GM18520 (cell line): ENCODE results near the gene DPF3.

Source experiments
- ATAC-seq: cut with Tn5 transposase; IDR thresholded peaks from one replicate; pipeline ENCODE4 v1.9.1; 2021; ENCODE audit not compliant: unreplicated experiment

DPF3 gene

DNA sequence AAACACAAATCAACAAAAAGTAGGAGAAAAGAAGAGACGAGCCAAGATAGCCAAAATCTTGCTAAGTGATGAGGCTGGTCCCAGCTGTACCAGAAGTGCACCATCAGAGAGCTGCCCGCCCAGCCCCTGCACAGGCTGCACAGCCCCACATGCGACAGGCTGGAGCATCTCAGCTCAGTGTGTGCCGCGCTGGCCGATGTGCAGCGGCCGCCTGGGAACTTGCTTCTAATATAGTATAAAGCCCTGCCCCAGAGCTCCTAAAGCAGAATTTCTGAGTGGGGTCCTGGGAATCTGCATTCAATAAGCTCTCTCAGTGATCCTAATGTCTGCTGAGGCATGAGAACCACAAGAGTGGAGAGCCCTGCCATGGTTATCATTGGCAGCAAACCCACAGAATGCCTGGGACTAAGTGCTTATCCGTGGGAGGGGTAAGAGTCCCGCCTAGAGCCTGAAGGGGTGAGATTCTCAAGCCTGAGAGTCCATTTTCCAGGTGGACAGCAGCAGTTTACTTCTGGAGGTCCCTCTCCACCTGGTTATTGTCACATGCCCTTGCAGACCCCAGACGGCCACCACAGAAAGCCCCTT lies 171.6 kb downstream of the DPF3 start:
- ATAC-seq = no peak

DNA sequence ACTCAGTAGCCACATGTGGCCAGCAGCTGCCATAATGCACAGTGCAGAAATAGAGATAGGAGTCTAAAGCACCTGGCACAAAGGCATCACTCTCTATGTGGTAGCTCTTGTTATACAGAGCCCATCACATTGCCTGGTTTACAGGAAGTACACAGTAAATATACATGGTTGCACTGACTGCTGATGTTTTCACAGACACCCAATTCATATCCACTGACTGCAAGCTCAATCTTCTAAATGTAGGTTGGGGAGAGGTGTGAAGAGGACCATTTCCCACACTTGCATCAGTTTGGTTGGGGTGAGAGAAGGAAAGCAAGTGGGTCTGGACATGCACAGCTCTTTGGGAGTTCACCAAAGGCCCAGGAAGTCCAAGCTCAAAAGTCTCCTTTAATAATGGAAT lies 172.8 kb downstream of the DPF3 start:
- no peak for ATAC-seq

- ATAC-seq = peak; percentile 54
Observed at GRCh38 chr14:72717220-72717619, 176.7 kb downstream of the DPF3 start.

- ATAC-seq = no peak
Observed at GRCh38 chr14:72716476-72716875, 177.4 kb downstream of the DPF3 start.

- ATAC-seq = no peak
Observed at GRCh38 chr14:72715850-72716228, 178.1 kb downstream of the DPF3 start.

- no peak for ATAC-seq
Observed at GRCh38 chr14:72715215-72715849, 178.6 kb downstream of the DPF3 start.

- ATAC-seq = no peak
Observed at GRCh38 chr14:72714871-72715214, 179.1 kb downstream of the DPF3 start.

DNA sequence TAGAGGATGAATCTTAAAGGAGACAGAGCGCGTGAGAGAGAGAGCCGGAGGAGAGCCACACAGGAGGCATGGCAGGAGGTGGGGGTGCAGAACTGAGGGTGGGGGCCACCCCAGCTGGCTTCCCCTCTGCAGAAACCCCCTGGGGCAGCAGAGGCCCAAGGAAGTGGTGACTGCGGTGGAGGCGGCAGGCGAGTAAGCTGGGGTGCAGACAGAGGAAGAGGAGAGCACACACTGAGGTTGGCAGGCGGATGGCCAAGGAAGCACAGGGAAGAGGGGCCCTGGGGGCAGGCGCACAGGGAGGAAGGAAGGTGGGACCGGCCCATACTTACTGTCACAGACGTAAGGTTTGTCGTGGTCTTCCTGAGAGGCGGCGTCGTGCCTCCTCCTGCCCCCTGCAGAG lies 179.8 kb downstream of the DPF3 start:
- ATAC-seq = no peak

GRCh38 chr14:72711936-72712335 lies 182.0 kb downstream of the DPF3 start:
- no peak for ATAC-seq

DNA sequence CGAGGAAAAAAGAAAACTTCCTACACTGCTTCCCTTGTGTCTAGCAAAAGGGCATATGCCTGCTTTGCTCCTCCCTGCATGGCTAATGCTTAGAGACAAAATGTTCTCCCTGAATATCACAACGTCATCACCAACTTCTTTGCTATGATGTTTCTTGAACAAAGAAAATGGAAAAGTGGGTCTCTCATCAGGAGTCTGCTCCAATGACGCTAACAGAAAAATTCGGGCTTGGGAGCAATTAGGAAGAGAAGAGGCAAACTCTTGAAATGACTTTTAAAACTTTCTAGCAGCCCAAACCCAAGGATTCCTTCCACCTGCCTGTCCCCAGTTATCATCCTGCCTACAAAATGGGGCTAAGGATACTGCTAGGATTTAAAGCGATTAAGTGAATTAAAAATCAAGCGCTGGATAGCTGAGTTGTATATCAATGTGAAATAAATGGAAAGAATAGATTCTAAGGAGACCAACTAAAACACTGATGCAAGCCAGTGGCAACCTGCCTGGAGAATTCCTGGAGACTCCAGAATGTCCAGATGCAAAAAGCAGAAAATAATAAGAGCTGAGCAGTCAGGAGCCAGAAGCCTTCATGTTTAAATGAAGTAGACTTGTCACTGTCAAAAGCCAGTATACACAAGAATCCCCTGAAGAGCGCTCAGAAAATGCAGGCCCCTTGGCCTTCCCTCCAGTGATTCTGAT lies 183.8 kb downstream of the DPF3 start:
- no peak for ATAC-seq

DNA sequence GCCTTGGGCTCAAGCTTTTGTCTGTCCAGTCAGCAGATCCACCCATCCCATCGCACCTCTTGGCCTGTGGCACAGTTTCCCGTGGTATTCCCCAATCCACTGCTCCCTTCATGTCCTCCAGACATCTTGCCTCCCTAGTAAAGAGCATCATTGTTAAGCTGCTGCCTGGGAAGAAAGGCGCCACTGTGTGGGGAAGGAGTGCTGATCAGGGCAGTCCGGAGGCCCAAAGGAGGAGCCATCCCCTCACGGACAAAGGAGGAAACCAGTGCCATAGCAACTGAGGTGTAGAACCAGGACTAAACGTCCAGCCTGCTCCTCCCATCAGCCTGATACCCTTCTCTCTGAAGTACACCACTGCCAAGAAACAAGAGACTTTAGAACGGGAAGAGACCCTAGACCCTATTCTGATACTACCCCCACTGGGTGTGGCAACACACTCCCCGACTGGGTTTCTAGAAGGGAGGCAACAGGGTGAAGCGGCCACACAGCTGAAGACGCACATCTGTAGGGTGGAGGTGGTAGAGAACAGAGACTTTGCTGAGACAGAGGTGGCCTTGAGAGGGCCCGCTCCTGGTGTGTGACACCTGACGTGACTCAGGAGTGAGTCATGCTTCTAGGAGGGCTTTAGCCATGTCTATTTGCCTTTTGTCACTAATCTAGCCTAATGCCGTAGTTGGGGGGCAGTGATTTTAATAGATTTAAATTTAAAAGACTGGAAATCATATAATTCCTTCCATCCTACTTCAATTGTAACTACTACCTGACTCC lies 185.0 kb downstream of the DPF3 start:
- ATAC-seq = no peak

DNA sequence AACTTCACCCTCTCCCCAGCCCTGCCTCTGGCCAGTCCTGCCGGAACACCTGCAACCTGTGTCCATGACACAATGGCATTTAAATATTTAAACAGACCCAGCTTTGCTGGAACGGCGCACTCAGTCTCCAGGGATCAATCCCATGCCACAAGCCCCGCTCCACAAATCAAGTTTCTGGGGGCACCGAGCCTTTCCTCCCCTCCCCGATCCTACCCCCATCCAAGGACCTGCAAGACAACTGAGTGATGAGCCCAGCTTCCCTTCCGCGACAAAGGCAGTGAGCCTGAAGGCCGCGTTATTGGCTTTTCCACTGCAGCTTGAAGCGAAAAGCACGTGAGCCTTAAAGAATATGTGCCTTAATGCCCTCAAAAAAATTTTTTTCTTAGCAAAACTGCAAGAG lies 185.7 kb downstream of the DPF3 start:
- ATAC-seq = no peak

- ATAC-seq = no peak
Observed at GRCh38 chr14:72706485-72706884, 187.4 kb downstream of the DPF3 start.

DNA sequence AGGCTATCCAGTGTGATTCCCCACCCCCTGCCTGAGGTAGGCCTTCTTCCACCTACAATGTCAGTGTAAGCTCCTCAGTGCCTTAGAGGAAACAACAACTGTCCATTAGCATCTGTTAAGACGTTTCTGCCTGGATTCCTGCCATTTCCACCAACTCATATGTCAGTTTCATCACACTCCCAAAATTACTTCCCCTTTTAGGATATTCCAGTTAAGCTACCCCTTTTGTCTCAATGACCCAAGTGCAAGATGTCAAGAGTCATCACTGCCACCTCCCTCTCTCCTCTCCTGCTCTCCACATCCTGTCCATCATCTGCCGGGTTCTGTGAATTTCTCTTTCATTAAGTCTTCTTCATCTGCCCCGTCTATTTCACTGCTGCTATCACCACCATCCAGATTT lies 189.4 kb downstream of the DPF3 start:
- ATAC-seq = no peak

GRCh38 chr14:72701605-72702004 lies 192.3 kb downstream of the DPF3 start:
- ATAC-seq = no peak

DNA sequence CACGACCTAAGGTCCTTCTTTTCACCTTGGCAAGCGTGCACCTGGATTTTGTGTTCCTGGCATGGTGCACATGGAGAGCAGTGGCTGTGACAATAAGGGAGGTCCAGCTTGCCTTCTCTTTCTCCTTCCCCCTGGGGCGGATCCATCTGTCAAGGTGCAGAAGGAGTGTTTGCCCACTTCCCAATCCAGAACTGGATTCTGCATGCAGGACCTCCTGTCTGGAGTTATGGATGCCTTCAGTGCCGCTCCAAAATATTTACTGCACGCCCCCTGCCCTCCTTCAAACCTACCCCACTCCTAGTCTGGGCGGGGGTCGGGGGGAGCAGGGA lies 192.7 kb downstream of the DPF3 start:
- ATAC-seq = no peak

DNA sequence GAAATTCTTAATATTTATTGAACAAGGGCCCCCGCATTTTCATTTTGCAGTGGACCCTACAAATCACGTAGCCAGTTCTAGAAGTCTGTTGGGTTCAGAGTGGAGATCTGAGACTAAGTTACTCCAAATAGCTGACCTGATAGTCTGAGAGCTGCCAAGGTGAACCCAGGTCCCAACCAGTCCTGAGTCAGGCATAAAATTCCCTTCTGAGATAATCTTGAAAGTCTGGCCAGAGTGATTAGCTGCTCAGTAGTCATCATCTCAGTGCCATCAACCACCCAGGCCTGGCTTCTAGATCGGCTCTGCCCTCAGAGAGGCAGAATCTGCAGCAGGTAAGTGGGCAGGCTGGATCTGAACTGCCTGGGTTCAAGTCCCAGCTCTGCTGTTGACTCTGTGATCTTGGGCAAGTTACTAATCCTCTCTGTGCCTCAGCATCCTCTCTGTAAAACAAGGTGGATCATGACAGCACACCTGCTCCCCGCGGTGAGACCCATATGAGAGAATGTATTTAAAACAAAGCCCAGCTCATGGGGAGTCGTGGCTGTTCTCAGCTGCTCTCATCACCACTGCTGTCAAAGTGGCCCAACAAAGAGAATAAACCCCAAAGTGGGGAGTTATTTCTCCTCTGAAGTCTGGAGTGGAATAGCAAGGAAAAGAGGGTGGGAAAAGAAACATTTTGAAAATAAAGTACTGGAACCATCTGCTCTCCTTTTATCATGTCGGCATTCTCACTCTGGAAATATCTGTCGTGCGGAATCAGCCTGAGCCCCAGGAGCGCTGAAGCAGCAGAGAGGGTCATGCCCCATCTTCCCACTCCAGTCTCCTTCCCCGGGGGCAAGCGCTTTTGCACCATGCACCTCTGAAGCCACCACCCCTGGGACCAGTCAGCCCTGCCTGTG lies 193.3 kb downstream of the DPF3 start:
- ATAC-seq = no peak

DNA sequence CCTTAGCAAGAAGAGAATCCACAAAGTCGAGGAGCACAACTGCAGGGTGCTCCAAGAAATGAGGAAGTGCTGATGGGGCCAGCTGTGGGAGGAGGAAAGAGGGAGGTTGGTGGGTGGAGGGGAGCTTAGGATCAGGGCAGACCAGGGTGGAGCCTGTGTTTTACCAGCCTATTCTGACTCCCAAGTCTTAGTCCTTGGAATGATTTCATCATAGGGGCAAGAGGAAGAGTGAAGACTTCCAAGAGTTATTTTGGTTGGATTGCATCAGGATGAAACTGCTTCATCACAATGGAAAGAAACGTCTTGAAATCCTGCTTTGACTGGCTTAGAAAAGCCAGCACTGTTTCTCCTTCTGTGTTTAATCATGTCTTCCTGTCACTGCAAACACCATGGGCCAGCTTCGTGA lies 194.0 kb downstream of the DPF3 start:
- no peak for ATAC-seq

DNA sequence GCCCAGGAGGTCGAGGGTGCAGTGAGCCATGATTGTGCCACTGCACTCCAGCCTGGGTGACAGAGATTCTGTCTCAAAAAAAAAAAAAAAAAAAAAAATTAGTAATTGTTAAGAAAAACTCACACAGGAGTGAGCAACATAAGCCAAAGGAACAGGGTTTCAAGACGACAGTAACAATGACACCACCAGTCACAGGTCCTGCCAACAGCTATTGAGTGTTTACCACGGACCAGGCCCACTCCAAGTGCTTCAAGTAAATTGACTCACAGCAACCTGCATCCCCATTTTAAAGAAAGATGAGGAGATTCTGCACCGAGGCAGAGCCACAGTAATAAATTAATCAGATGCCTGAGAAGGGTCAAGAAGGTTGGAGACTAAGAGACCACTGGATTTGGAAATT lies 194.5 kb downstream of the DPF3 start:
- ATAC-seq = no peak

DNA sequence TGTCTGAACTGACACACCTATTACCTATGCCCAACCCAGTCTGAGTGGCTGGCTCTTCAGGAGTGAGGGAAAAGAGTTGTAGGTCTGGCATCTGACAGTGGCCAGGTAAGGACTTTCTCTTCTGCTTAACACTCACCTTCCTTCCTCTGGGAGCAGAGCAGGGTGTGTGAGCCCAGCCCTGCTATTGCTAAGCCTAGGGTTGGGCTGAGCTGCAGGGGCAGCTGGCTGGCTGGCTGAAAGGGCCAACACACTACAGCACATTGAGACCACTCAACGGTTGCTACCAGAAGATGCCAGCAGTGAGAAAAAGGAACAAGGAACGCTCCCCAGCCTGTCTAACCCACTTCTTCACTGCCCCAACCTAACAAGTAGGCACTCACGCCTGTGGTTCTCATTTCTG lies 201.2 kb downstream of the DPF3 start:
- no peak for ATAC-seq

GRCh38 chr14:72690324-72690723 lies 203.6 kb downstream of the DPF3 start:
- no peak for ATAC-seq
